Ramos (cell line): Measurements from ENCODE around the gene GABARAPL1.
"Not testable (repeated sequence)": the region's sequence is repeated elsewhere in the genome, so short reads cannot be mapped to it uniquely, and the experiment has no call there.

Experiments used
- in situ Hi-C: fragments of 300-500 bp; cut with MboI; formaldehyde crosslinking; loops from one replicate; pipeline ENCODE4 v1.14.3; 2022; ENCODE audit warnings: low sequenced_read_pairs; ENCODE audit not compliant: unreplicated experiment

GABARAPL1 gene

GRCh38 chr12:10212739-10213131 lies at the start of gene GABARAPL1:
Gene GABARAPL1 (plus strand): TSS chr12:10212877. CDS start chr12:10213130, 253 bp downstream.
- in situ Hi-C loops: no loop called here

GRCh38 chr12:10163084-10163483 lies 49.6 kb upstream of the GABARAPL1 start:
- in situ Hi-C loops: no loop called here

GRCh38 chr12:10165421-10165820 lies 47.3 kb upstream of the GABARAPL1 start:
- in situ Hi-C loops: no loop called here

GRCh38 chr12:10167599-10167998 lies 45.1 kb upstream of the GABARAPL1 start:
- in situ Hi-C loops: no loop called here

GRCh38 chr12:10169104-10169503 lies 43.6 kb upstream of the GABARAPL1 start:
- in situ Hi-C loops: no loop called here

GRCh38 chr12:10170216-10170615 lies 42.5 kb upstream of the GABARAPL1 start:
- in situ Hi-C loops: no loop called here

GRCh38 chr12:10171973-10172728 lies 40.5 kb upstream of the GABARAPL1 start, which contains the start of gene OLR1:
Gene OLR1 (minus strand): TSS chr12:10172132. CDS start chr12:10172077, 55 bp downstream.
- in situ Hi-C loops: no loop called here

DNA sequence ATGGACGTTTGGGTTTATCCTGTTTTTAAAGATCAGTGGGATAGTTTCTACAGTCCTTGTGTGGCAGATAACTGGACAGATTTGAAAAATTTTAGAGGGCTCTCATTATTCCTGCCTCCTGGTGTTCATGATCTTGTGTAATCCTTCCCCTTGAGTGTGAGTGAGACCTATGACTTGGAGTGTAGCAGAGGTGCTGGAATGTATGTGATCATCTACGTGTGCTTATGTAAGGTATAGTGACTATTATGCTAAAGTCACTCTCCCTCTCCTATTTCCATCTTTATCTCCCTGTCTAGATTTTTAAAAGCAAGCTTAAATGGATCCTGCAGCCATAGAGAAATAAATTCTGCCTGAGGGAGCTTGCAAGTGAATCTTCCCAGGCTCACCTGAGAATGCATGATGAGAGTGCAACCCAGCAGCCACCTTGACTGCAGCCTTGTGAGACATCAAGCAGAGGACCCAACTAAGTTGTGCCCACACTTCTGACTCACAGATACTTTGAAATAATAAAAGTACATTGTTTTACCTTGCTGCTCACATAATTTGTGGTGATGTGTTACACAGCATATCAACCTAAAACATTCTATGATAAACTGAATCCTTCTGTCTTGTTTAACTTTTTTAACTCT lies 37.6 kb upstream of the GABARAPL1 start:
- in situ Hi-C loops: no loop called here

DNA sequence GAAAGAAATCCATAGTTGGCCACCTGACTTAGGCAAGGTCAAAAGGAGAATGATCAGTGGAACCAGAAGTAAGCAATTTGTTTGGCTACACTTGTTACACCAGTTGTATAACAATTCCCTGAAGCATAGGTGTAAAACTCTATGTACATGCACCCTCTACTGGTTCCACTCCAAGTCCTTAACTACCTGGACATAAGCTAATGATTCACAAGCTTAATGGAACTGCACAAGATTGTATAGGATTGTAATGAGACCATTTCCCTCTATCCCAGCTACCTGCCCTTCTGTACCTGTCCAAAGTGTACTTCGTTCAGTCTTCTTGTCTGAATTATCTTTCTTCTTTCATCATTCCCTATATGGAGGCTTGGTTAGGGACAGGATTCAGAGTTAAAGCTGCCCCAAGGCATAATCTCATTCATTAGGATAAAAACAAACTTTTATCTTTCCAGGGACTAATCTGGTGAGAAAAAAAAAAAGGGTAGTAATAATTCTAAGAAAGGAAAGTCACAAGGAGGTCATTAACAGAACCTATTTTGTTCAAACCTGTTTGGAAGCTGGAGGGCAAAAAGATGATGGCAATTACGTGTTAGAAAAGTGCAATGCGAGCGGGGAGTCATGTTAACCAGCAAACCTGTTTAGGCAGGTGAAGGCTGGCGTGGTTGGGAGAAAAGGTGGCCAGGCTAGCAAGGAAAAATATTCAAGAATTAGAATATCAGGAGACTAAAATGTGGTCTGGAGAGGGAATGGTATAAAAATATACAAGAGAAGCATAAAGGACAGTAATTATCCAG lies 36.6 kb upstream of the GABARAPL1 start:
- in situ Hi-C loops: no loop called here

DNA sequence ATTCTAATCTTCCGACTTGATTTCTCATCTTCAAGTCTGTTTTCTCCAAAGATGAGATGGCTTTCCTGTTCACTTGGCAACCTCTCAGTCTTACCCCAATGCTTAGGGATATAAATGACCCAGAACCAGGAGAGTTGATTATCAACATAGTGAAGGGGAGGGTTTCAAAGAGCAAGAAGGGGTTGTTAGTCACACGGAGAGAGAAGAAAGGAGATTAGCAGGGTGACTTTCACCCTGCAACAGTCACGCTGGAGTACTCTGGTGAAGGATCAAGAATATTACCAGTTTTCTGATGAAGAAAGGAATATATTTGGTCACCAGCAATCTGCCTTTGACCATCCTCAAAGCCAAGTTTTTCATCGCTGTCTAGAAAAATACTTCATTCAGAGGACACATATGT lies 33.9 kb upstream of the GABARAPL1 start, which contains the start of gene TMEM52B:
Gene TMEM52B (plus strand): TSS at position 212 of the 400 bp plus-strand sequence. CDS start 543 bp downstream, outside the sequence.
- in situ Hi-C loops: no loop called here

GRCh38 chr12:10179776-10180181 lies 32.9 kb upstream of the GABARAPL1 start:
- in situ Hi-C loops: no loop called here

DNA sequence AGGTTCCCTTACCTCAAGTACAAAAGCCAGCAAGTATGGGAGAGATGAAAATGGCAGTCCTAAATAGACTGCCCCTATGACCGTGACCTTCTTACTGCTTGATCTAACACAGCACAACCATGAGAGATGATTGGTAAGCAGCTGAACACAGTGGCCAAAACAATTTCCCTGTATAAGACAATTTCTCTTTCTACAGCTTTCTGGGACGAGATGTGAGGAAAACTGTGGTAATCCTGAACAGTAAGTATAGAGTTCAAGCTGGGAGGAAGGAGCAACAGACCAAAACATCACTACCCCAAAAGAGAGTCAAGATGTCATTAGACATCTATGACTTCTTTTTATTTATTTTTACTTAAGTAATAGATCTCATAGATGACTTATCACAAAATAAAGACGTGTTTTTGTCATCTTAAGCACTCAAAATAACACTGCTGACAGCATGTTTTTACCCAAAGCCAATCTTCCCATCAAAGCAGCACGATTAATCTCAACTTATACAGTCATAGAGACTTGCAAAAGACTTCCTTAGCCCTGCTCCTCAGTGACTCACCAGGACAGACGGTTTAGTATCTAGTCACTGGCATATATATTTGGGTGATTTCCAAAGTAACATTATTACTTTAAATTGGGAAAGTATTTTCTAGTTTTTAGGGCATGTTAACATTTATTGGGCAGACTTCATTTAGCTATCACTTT lies 30.2 kb upstream of the GABARAPL1 start:
- in situ Hi-C loops: no loop called here

GRCh38 chr12:10184261-10184843 lies 28.3 kb upstream of the GABARAPL1 start:
- in situ Hi-C loops: no loop called here

- in situ Hi-C loops: no loop called here
Observed at GRCh38 chr12:10186299-10186698, 26.4 kb upstream of the GABARAPL1 start.

DNA sequence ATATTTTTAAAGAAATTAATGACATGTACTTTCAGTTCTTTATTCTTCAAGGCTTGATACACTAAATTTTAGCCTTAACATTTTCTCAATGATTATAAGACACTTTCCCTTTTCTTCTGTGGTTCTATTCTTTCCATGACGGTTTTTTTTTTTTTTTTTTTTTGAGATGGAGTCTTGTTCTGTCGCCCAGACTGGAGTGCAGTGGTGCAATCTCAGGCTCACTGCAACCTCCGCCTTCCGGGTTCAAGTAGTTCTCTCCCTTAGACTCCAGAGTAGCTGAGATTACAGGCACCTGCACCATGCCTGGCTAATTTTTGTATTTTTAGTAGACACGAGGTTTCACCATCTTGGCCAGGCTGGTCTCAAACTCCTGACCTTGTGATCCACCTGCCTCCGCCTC lies 25.7 kb upstream of the GABARAPL1 start:
- in situ Hi-C loops: not testable (repeated sequence)

DNA sequence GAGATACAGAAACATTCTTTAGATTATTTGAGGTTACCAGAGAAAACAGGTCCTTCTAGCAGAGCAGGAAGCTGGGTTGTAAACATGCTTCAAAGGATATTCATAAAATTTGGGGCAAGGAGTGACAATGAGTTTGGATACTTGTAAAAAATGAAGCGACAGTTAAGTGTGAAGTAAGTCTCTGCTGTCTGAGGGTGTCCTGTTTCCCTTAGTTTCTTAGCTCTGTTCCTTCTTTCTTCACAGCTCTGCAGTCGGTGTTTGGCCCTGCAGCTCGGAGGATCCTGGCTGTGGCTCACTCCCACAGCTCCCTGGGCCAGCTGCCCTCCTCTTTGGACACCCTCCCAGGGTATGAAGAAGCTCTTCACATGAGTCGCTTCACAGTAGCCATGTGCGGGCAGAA lies 23.0 kb upstream of the GABARAPL1 start:
- in situ Hi-C loops: no loop called here

GRCh38 chr12:10190558-10191388 lies 21.9 kb upstream of the GABARAPL1 start:
- in situ Hi-C loops: no loop called here

DNA sequence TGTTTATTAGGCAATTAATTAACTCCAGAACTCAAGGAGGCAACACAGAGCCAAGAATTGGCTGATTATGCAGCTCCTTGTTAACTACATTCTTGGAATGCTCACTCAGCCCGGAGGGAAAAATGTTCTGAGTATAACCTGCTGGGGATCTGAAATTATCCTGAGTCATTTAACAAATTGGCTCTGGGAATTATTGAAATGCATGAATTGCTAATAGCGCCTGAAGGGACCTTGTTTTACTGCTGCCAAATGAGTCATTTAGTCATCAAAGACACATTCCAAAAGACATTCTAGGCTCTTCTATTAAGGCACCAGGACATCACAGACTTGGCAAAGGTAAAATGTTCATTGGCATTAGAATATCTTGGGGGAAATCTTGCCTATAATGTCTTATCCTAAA lies 20.8 kb upstream of the GABARAPL1 start:
- in situ Hi-C loops: no loop called here

DNA sequence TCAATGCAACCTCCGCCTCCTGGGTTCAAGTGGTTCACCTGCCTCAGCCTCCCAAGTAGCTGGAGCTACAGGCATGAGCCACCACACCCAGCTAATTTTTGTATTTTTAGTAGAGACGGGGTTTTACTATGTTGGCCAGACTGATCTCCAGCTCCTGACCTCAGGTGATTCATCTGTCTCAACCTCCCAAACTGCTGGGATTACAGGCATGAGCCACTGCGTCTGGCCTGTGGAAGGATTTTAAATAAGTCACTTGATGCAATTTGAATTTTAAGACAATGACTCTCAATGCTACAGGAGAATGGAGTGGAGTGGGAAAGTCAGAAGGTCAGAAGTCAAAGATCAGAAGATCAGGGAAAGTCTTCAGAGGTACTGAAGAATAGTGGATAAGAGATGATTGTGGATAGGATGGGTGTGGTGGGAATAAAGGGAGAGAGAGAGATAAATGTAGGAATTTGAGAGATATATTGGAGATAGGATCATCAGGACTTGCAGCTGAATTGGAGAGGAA lies 18.5 kb upstream of the GABARAPL1 start:
- in situ Hi-C loops: no loop called here
